Measurements from ENCODE around the gene CCDC88C.
A peak's percentile ranks its signal among the peaks of the same experiment; 100 is the strongest.
"Not testable (repeated sequence)": the region's sequence is repeated elsewhere in the genome, so short reads cannot be mapped to it uniquely, and the experiment has no call there.

The CCDC88C gene

GRCh38 chr14:91263329-91263728 lies 154.3 kb downstream of the CCDC88C start:
- no peak for DNase-seq

- DNase-seq = no peak
These were observed 155.6 kb downstream of the CCDC88C start for GRCh38 chr14:91261986-91262549.

- no peak for DNase-seq
These were observed 156.5 kb downstream of the CCDC88C start for GRCh38 chr14:91261115-91261514.

- no peak for DNase-seq
These were observed 158.7 kb downstream of the CCDC88C start for GRCh38 chr14:91258876-91259275.

GRCh38 chr14:91258011-91258618 lies 159.5 kb downstream of the CCDC88C start:
- DNase-seq = peak; percentile 36

GRCh38 chr14:91257328-91258010 lies 160.2 kb downstream of the CCDC88C start:
- DNase-seq = no peak

GRCh38 chr14:91256661-91257060 lies 161.0 kb downstream of the CCDC88C start:
- DNase-seq = no peak

GRCh38 chr14:91255026-91255695 lies 162.5 kb downstream of the CCDC88C start:
- DNase-seq = no peak

- no peak for DNase-seq
These were observed 163.2 kb downstream of the CCDC88C start for GRCh38 chr14:91254461-91254860.

GRCh38 chr14:91253795-91254323 lies 163.8 kb downstream of the CCDC88C start:
- no peak for DNase-seq

GRCh38 chr14:91252871-91253794 lies 164.5 kb downstream of the CCDC88C start:
- DNase-seq = peak; percentile 18

- peak; percentile 59 for DNase-seq
These were observed 166.7 kb downstream of the CCDC88C start for GRCh38 chr14:91250912-91251311.

- peak; percentile 23 for DNase-seq
These were observed 167.6 kb downstream of the CCDC88C start for GRCh38 chr14:91249841-91250616.

- DNase-seq = no peak
These were observed 171.4 kb downstream of the CCDC88C start for GRCh38 chr14:91246051-91246852.

GRCh38 chr14:91245616-91246015 lies 172.0 kb downstream of the CCDC88C start:
- not testable (repeated sequence) for DNase-seq

- DNase-seq = no peak
These were observed 172.6 kb downstream of the CCDC88C start for GRCh38 chr14:91245029-91245428.

GRCh38 chr14:91244501-91244901 lies 173.1 kb downstream of the CCDC88C start, which contains the start of gene GPR68:
Gene GPR68 (minus strand): TSS chr14:91244704. CDS start chr14:91235050, 9,654 bp downstream.
- DNase-seq = peak; percentile 57

GRCh38 chr14:91243074-91243471 lies 174.5 kb downstream of the CCDC88C start:
- DNase-seq = no peak

- no peak for DNase-seq
These were observed 175.0 kb downstream of the CCDC88C start for GRCh38 chr14:91242635-91243034.

- DNase-seq = no peak
These were observed 175.8 kb downstream of the CCDC88C start for GRCh38 chr14:91241863-91242262.

- DNase-seq = no peak
These were observed 179.0 kb downstream of the CCDC88C start for GRCh38 chr14:91238661-91239060.
